Adrenal gland (tissue), 5 donors: ENCODE measurements around the gene PSMA7.

Experiments used
- POLR2A ChIP-seq, 2 donors: fragments of 450-650 bp; IDR thresholded peaks; one replicate each; pipeline ENCODE4 v1.6.1; 2017; ENCODE audit warnings: antibody characterized with exemption in 2 of 2, mild to moderate bottlenecking in 2 of 2, moderate library complexity in 1 of 2
- TF ChIP-seq, protein P1 (sequence below), 6 experiments: fragments of 450-650 bp in 4 of 6; fragments of 200-600 bp in 2 of 6; sonication (generic) in 1 of 6; IDR thresholded peaks; 1 replicate in 5 of 6; 2 replicates in 1 of 6; pipeline versions ENCODE4 v1.5.1 to v1.8.0; 2016 to 2021; ENCODE audit warnings: antibody characterized with exemption in 6 of 6, mild to moderate bottlenecking in 2 of 6, moderate library complexity in 1 of 6
- donor health status: DM: no; HTN: no; CAD: no.

DNA sequence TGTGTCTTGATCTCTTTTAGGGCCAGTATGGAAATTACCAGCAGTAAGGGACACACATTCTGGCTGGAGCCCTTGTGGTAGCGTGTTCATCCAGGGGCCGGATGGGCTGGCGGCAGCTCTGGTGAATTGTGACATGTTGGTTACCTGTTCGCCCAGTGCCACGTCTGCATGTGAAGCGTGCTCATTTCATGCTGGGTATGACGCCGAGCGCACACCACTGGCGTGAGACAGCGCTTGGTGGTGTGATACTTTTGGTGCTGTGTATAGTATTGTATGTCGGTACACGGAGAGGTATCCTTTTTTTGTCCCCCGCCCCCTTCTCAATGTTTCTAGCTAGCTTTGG lies 35.9 kb upstream of the PSMA7 start:
- TF ChIP-seq, protein P1, sequence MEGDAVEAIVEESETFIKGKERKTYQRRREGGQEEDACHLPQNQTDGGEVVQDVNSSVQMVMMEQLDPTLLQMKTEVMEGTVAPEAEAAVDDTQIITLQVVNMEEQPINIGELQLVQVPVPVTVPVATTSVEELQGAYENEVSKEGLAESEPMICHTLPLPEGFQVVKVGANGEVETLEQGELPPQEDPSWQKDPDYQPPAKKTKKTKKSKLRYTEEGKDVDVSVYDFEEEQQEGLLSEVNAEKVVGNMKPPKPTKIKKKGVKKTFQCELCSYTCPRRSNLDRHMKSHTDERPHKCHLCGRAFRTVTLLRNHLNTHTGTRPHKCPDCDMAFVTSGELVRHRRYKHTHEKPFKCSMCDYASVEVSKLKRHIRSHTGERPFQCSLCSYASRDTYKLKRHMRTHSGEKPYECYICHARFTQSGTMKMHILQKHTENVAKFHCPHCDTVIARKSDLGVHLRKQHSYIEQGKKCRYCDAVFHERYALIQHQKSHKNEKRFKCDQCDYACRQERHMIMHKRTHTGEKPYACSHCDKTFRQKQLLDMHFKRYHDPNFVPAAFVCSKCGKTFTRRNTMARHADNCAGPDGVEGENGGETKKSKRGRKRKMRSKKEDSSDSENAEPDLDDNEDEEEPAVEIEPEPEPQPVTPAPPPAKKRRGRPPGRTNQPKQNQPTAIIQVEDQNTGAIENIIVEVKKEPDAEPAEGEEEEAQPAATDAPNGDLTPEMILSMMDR (IDR thresholded peaks at IDR 0.05) = no peak
- no peak for TF ChIP-seq POLR2A (IDR thresholded peaks at IDR 0.05)
